Epithelial cell of proximal tubule (primary cell): ENCODE results near the gene NEMP1. TPM values are rescaled to one million over a fixed set of nuclear protein-coding genes. Genes with fewer than 3 reads are reported as not detected.

Experiments used
- DNase-seq: peaks from one replicate; pipeline ENCODE4 v3.0.0-alpha.2; 2011; ENCODE audit warnings: low read depth
- H3K4me3 ChIP-seq: 2 replicates; pipeline ENCODE4 v1.5.1; 2011; ENCODE audit warnings: low read depth, mild to moderate bottlenecking, low read length
- total RNA-seq: library from RNA; depleted of rRNA; stranded (reverse); fragments of >200 nt; gene quantifications from 2 replicates; pipeline ENCODE4 v1.2.3, GENCODE V29; 2015
- TF ChIP-seq, protein P1 (sequence below): conservative IDR thresholded peaks from 2 replicates; pipeline ENCODE4 v1.5.1; 2012; ENCODE audit warnings: low read depth, mild to moderate bottlenecking, low read length

The NEMP1 gene
- total RNA-seq, 1 donor from 2014 or later, result 15.7 TPM

DNA sequence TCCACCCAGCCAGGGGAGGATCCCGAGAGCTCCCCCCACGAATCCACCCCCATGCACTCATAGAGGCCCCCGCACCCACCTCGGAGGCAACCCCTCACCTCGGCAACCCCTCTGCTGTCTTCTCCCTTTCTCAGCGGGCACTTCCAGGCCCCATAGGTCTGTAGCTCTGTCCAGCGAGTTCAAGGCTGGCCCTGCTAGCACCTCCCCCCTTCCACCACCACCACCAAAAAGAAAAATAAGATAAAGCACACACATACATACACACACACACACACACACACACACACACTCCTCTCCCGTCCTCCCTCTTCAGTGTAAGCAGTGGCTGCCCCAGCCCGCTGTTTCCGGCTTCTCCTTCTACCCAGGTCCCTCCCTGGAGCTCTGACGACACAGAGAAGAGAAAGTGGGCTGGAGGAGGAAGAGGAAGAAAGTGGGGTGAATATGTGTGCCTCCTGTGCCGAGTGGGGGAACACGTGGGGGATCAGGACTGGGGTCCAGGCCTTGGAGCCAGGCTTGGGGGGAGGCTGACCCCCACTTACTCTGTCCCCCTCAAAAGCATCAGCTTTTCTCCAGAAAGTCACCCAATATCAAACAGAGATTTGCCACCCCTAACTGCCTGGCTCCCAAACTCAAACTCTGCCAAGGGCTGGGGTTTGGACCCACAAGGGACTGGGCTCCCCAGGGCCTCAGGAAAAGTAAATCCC, 32.6 kb upstream of the NEMP1 start, which contains the start of gene STAT6:
Gene STAT6 (minus strand): TSS at position 332 of the 704 bp plus-strand sequence. CDS start 3,084 bp downstream, outside the sequence.
- peak within 1 kb of the TSS; percentile 98 for H3K4me3 ChIP-seq
- DNase-seq, result no peak
- TF ChIP-seq, protein P1, sequence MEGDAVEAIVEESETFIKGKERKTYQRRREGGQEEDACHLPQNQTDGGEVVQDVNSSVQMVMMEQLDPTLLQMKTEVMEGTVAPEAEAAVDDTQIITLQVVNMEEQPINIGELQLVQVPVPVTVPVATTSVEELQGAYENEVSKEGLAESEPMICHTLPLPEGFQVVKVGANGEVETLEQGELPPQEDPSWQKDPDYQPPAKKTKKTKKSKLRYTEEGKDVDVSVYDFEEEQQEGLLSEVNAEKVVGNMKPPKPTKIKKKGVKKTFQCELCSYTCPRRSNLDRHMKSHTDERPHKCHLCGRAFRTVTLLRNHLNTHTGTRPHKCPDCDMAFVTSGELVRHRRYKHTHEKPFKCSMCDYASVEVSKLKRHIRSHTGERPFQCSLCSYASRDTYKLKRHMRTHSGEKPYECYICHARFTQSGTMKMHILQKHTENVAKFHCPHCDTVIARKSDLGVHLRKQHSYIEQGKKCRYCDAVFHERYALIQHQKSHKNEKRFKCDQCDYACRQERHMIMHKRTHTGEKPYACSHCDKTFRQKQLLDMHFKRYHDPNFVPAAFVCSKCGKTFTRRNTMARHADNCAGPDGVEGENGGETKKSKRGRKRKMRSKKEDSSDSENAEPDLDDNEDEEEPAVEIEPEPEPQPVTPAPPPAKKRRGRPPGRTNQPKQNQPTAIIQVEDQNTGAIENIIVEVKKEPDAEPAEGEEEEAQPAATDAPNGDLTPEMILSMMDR, result no peak

DNA sequence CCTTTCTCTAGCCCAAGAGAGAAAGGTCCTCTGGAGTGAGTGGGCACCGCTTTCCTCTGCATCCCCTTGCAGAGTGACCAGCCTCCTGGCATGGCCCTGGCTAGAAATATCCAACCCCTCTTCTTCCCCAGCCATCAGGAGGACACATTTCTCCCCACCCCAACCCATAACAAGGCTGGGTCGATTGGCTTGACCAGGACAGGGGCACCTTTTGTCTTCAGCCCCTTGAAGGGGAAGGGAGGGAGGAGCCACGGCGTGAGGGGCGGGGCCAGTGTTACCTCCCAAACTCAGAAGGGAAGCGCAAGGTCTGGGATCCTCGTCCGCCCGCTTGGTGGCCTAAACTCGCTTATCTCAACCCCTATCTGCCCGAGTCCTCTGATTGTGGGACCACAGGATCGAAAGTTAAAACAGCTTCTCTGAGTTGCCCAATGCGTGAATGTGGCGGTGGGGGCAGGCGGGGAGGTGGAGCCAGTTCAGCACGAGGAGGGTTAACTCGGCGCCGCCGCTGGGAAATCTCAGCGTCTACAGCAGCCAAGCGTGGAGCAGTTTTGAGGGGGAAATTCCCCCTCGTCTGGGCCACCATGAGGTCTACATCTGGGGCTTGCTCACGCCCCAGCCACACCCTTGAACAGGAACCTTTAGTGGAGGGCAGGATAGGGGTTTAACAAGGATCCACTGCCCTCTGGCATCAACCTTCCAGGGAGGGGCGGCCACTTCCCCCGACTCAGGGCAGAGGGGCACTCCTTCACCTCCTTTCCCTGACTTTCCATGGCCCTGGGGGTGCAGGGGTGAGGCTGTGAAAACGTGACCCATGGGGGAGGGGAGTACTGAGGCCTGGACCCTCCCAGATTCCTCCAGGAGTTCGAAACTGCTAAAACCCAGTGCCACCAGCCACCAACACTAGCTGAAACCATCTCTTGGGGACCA, 31.8 kb upstream of the NEMP1 start:
- no peak for DNase-seq
- H3K4me3 ChIP-seq, result peak overlapping the region; percentile 98
- TF ChIP-seq, protein P1, result no peak

DNA sequence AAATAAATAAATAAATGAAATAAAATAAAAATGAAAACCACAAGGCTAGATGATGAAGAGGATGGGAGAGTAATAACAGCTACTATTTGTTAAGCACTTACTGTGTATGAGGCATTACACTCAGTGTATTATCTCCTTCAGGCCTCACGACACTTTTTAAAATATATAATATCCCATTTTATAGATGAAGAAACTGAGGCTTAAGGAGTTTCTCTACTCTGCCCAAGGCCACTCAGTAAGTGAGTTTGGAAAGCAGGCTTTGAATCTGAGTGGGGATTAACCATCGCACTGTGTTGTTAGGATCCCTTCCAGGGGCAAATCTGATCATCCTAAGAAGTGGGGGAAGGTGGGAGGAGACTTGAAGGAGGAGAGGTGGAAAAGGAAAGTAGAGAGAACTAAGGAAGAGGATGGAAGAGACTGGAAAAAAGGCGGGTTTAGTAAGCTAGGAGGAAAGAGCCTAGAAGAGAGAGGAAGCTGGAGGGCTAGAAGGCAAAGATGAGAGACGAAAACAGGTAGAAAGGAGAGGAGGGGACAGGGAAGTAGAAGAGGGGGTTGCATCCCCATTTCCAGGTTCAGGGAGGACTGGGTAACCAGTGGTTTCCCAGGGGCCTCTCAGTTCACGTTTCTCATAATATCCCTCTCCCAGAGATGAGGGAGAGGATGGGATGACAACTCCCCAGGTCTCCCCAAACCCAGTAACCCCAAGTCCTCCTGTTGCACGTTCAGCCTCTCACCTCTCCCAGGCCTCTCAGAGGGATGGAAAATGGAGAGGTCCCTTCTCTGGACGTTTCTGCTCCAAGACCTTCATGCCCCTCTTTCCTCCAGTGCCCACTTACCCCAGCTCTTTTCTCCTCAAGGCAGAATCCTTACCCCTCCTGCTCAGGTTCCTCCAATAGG, 30.9 kb upstream of the NEMP1 start:
- no peak for DNase-seq
- TF ChIP-seq, protein P1, result no peak
- peak overlapping the region; percentile 98 for H3K4me3 ChIP-seq

DNA sequence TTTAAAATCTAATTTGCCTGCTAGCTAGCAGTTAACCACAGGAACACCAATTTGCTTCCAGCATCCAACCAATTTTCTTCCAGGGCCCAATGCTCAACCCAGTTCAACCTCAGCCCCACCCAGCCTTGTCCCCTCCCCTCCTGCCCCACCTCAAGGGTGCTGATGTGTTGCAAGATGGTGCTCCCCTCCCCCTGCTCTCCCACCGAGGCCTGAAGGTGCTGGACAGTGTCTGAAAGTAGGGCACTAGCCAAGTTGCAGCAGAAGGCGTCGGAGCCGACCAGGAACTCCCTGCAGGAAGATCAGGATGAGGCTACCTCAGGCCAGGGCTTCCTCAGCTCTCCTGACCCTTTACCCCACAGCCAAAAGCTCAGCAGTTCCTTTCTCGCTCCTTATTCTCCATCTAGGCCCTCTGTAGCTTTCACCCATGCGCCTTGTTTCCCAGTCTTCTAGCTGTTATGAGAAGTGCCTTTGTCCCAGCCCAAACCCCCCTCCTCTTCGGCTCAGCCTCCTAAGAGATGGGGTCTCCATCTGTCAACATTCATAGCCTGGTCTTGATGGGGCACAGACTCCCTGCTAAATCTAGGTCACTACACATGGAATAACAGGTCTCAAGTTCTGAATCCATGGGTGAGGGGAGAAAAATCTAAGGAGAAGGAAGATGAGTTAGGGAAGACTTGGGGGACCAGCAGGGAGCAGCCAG, 29.0 kb upstream of the NEMP1 start:
- no peak for DNase-seq
- no peak overlapping the region for H3K4me3 ChIP-seq
- TF ChIP-seq, protein P1, result no peak

DNA sequence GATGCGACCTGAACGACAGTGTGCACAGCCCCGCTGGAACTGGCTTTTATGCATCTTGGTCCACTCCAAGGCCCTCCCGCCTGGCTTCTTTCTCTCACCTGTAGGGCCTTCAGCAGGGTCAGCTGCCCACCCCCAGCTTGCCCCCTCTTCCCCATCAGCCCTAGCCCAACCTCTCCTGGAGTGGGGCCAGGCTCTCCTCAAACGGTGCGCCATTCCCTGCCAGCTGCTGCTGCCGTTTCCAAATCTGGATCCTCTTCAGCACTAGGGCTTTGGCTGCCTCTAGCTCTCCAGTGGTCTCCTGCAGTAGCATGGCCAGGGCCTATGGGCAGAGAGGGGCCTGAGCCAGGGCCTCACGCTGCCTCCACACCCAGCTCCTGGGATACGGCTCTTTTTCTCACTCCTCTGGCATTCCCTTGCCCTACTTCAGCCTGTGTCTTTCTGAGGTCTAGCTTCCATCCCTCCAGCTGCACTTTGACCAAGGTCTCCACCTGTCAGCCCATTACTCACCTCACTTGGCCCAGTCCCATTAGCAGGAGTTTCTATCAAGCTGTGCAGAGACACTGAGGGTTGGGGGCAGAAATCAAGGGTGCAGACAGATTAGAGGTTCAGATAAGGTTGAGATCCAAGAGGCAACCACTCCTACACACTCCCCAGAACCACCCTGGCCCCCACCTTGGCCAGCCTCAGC, 27.6 kb upstream of the NEMP1 start:
- DNase-seq, result no peak
- TF ChIP-seq, protein P1, result no peak
- no peak overlapping the region for H3K4me3 ChIP-seq
